Heart left ventricle (tissue), 13 donors: Measurements from ENCODE around the gene GRIN3B.

Experiments
- CTCF ChIP-seq, 12 donors: fragments of 200-600 bp; sonication (generic) in 4 of 12; IDR thresholded peaks; one replicate each; pipeline versions ENCODE4 v1.5.0 to v1.8.0; 2018 to 2022; ENCODE audit warnings: antibody characterized with exemption in 12 of 12, mild to moderate bottlenecking in 5 of 12
- POLR2A ChIP-seq, 2 donors: fragments of 450-650 bp; IDR thresholded peaks; one replicate each; pipeline ENCODE4 v1.6.1; 2017; ENCODE audit warnings: antibody characterized with exemption in 2 of 2, mild to moderate bottlenecking in 2 of 2, moderate library complexity in 2 of 2
- donor health status: ischemic (EF 13 %, LVEDD 7.1; RV severe dilation, severe dysfunction).
- donor health status: DM: no; HTN: yes; CAD: no.
- donor health status: DM: no; HTN: no; CAD: no.
- donor health status: ischemic (EF 25% LVEDD 6.9; RV normal size, moderate dysfunction).
- donor health status: ischemic (EF 25% LVEDD 5.7; RV mildly dilated, moderate dysfunction).
- donor health status: ischemic (EF 35%, LVEDD 5.7; RV mildly dilated, moderate dysfunction).
- donor health status: nonischemic (EF 11% LVEDD 7.7; RV severe dilation, severe dysfunction).
- donor health status: DM: yes; HTN: yes; CAD: no.
- donor health status: PGD.
- donor health status: ischemic (EF 29% LVEDD 5.4; RV normal size, mild dysfunction).
- donor health status: nonischemic (EF 23%, LVEDD 6.1; RV moderate dilation, normal function).

GRCh38 chr19:1016647-1017114 lies 16.5 kb downstream of the GRIN3B start:
- no peak for TF ChIP-seq CTCF (IDR thresholded peaks at IDR 0.05)
- no peak for TF ChIP-seq POLR2A (IDR thresholded peaks at IDR 0.05)
